ENCODE measurements around the gene GARIN5B.
"Not testable (repeated sequence)": the region's sequence is repeated elsewhere in the genome, so short reads cannot be mapped to it uniquely, and the experiment has no call there.

GARIN5B gene

GRCh38 chr19:55407800-55408532 lies 44.9 kb upstream of the GARIN5B start:
- peaks cover 12% of the 10 kb centered on the region for H3K79me1 ChIP-seq (ENCODE audit: low read length)
- no CpG with 5 or more reads among the region's 72 CpGs for WGBS (ENCODE audit: extremely low coverage, insufficient coverage, insufficient read length)
- H3K36me3 ChIP-seq (ENCODE audit: control insufficient read depth in 1 of 2, insufficient read depth in 2 of 2, low read length in 2 of 2), result peaks cover 26 to 31% of the 10 kb centered on the region in 2 experiments
- no peak overlapping the region for H3K23ac ChIP-seq (ENCODE audit: low read length)
- peak overlapping the region; percentile 37 for H3K9ac ChIP-seq (ENCODE audit: low read length)
- peak overlapping the region; percentile 98 for H4K91ac ChIP-seq (ENCODE audit: low read depth, low read length)
- H4K12ac ChIP-seq (ENCODE audit: low read depth, low read length), result peak overlapping the region; percentile 95
- peaks cover 12 to 19% of the 10 kb centered on the region in 2 experiments for H3K4me1 ChIP-seq (ENCODE audit: control insufficient read depth in 1 of 2, insufficient read depth in 2 of 2, low read length in 2 of 2)
- peak overlapping the region; percentile 33 for H2BK12ac ChIP-seq (ENCODE audit: low read length)
- peak overlapping the region; percentile 78 for H3K4ac ChIP-seq (ENCODE audit: low read depth, low read length)
- H3K4me3 ChIP-seq (ENCODE audit: low read depth, low read length), result peak overlapping the region; percentile 88
- peak overlapping the region; percentile 82 for H2AFZ ChIP-seq (ENCODE audit: insufficient read depth, low read length, poor library complexity)
- H3K27ac ChIP-seq (ENCODE audit: low read depth, low read length), result peak overlapping the region; percentile 94
- H3K79me2 ChIP-seq (ENCODE audit: control insufficient read depth, insufficient read depth, low read length, poor library complexity), result peaks cover 18% of the 10 kb centered on the region
- H3K14ac ChIP-seq (ENCODE audit: low read length), result peak overlapping the region; percentile 96
- peak overlapping the region; percentile 88 for H2BK5ac ChIP-seq (ENCODE audit: low read depth, low read length, poor library complexity)
- peak overlapping the region; percentile 97 for H4K8ac ChIP-seq (ENCODE audit: low read depth, low read length)
- peak overlapping the region; percentile 89 for H2BK120ac ChIP-seq (ENCODE audit: insufficient read depth, low read length, poor library complexity)
- H2AK5ac ChIP-seq (ENCODE audit: low read length), result peak overlapping the region; percentile 95
- peaks cover 4% of the 10 kb centered on the region for H3K9me3 ChIP-seq (ENCODE audit: insufficient read depth, low read depth, low read length)
- no peaks in the 10 kb centered on the region for H3K27me3 ChIP-seq (ENCODE audit: insufficient read depth, low read length)
- peak overlapping the region; percentile 91 for H3K18ac ChIP-seq (ENCODE audit: low read length)
- DNase-seq, result peak; percentile 98 to 99
- H3K4me2 ChIP-seq (ENCODE audit: low read length), result peak overlapping the region; percentile 73

GRCh38 chr19:55407550-55407799 lies 44.4 kb upstream of the GARIN5B start, which contains the start of gene UBE2S:
UBE2S (minus strand) TSS chr19:55407788; CDS start chr19:55407589, 199 bp downstream.
- Histone ChIP-seq H3K27ac (ENCODE audit: low read depth, low read length) (peak within 1 kb of the TSS; percentile 94), H2BK5ac (ENCODE audit: low read depth, low read length, poor library complexity) (peak within 1 kb of the TSS; percentile 88), H4K12ac (ENCODE audit: low read depth, low read length) (peak within 1 kb of the TSS; percentile 95), H2BK12ac (ENCODE audit: low read length) (peak within 1 kb of the TSS; percentile 33), H3K4me3 (ENCODE audit: low read depth, low read length) (peak within 1 kb of the TSS; percentile 88), H2BK120ac (ENCODE audit: insufficient read depth, low read length, poor library complexity) (peak within 1 kb of the TSS; percentile 89), H3K9ac (ENCODE audit: low read length) (peak within 1 kb of the TSS; percentile 97), H3K4ac (ENCODE audit: low read depth, low read length) (peak within 1 kb of the TSS; percentile 95), H3K14ac (ENCODE audit: low read length) (peak within 1 kb of the TSS; percentile 96), H3K4me2 (ENCODE audit: low read length) (peak within 1 kb of the TSS; percentile 73), H2AFZ (ENCODE audit: insufficient read depth, low read length, poor library complexity) (peak within 1 kb of the TSS; percentile 82), H4K8ac (ENCODE audit: low read depth, low read length) (peak within 1 kb of the TSS; percentile 97), H3K18ac (ENCODE audit: low read length) (peak within 1 kb of the TSS; percentile 91), H3K4me1 (ENCODE audit: control insufficient read depth in 1 of 2, insufficient read depth in 2 of 2, low read length in 2 of 2) (peaks cover 12 to 19% of the 10 kb centered on the region in 2 experiments), H2AK5ac (ENCODE audit: low read length) (peak within 1 kb of the TSS; percentile 95), H3K79me1 (ENCODE audit: low read length) (peaks cover 12% of the 10 kb centered on the region), H3K79me2 (ENCODE audit: control insufficient read depth, insufficient read depth, low read length, poor library complexity) (peaks cover 18% of the 10 kb centered on the region), H3K36me3 (ENCODE audit: control insufficient read depth in 1 of 2, insufficient read depth in 2 of 2, low read length in 2 of 2) (peaks cover 31 to 35% of the 10 kb centered on the region in 2 experiments), H4K91ac (ENCODE audit: low read depth, low read length) (peak within 1 kb of the TSS; percentile 98)
- H3K23ac ChIP-seq (ENCODE audit: low read length); DNase-seq; H3K27me3 ChIP-seq (ENCODE audit: insufficient read depth, low read length); H3K9me3 ChIP-seq (ENCODE audit: insufficient read depth, low read depth, low read length): not testable (repeated sequence)
- WGBS (ENCODE audit: extremely low coverage, insufficient coverage, insufficient read length), result no CpG with 5 or more reads among the region's 36 CpGs

GRCh38 chr19:55406826-55407549 lies 43.9 kb upstream of the GARIN5B start:
- Histone ChIP-seq H2AFZ (ENCODE audit: insufficient read depth, low read length, poor library complexity) (no peak overlapping the region), H3K18ac (ENCODE audit: low read length) (peak overlapping the region; percentile 80), H3K9me3 (ENCODE audit: insufficient read depth, low read depth, low read length) (peaks cover 6% of the 10 kb centered on the region), H2BK5ac (ENCODE audit: low read depth, low read length, poor library complexity) (peak overlapping the region; percentile 67), H3K4ac (ENCODE audit: low read depth, low read length) (peak overlapping the region; percentile 95), H4K12ac (ENCODE audit: low read depth, low read length) (peak overlapping the region; percentile 38), H3K36me3 (ENCODE audit: control insufficient read depth in 1 of 2, insufficient read depth in 2 of 2, low read length in 2 of 2) (peaks cover 36 to 40% of the 10 kb centered on the region in 2 experiments), H3K79me1 (ENCODE audit: low read length) (peaks cover 12% of the 10 kb centered on the region), H3K9ac (ENCODE audit: low read length) (peak overlapping the region; percentile 97), H3K23ac (ENCODE audit: low read length) (no peak overlapping the region), H2BK12ac (ENCODE audit: low read length) (no peak overlapping the region), H4K91ac (ENCODE audit: low read depth, low read length) (peak overlapping the region; percentile 98), H3K79me2 (ENCODE audit: control insufficient read depth, insufficient read depth, low read length, poor library complexity) (peaks cover 18% of the 10 kb centered on the region), H4K8ac (ENCODE audit: low read depth, low read length) (peak overlapping the region; percentile 75), H3K4me1 (ENCODE audit: control insufficient read depth in 1 of 2, insufficient read depth in 2 of 2, low read length in 2 of 2) (peaks cover 12 to 19% of the 10 kb centered on the region in 2 experiments), H3K27me3 (ENCODE audit: insufficient read depth, low read length) (no peaks in the 10 kb centered on the region), H2AK5ac (ENCODE audit: low read length) (peak overlapping the region; percentile 64), H3K27ac (ENCODE audit: low read depth, low read length) (peak overlapping the region; percentile 94), H3K4me2 (ENCODE audit: low read length) (peak overlapping the region; percentile 73), H3K4me3 (ENCODE audit: low read depth, low read length) (peak overlapping the region; percentile 88), H2BK120ac (ENCODE audit: insufficient read depth, low read length, poor library complexity) (peak overlapping the region; percentile 85), H3K14ac (ENCODE audit: low read length) (peak overlapping the region; percentile 90)
- WGBS (ENCODE audit: extremely low coverage, insufficient coverage, insufficient read length), result no CpG with 5 or more reads among the region's 35 CpGs
- DNase-seq, result peak; percentile 51 to 65

GRCh38 chr19:55406091-55406825 lies 43.2 kb upstream of the GARIN5B start:
- H3K4me2 ChIP-seq (ENCODE audit: low read length), result peak overlapping the region; percentile 73
- no peak overlapping the region for H3K9ac ChIP-seq (ENCODE audit: low read length)
- no peak overlapping the region for H3K27ac ChIP-seq (ENCODE audit: low read depth, low read length)
- no peak overlapping the region for H4K8ac ChIP-seq (ENCODE audit: low read depth, low read length)
- H3K4ac ChIP-seq (ENCODE audit: low read depth, low read length), result peak overlapping the region; percentile 76
- peaks cover 18% of the 10 kb centered on the region for H3K79me2 ChIP-seq (ENCODE audit: control insufficient read depth, insufficient read depth, low read length, poor library complexity)
- no peak overlapping the region for H4K91ac ChIP-seq (ENCODE audit: low read depth, low read length)
- peak overlapping the region; percentile 88 for H3K4me3 ChIP-seq (ENCODE audit: low read depth, low read length)
- H3K18ac ChIP-seq (ENCODE audit: low read length), result peak overlapping the region; percentile 28
- H2BK12ac ChIP-seq (ENCODE audit: low read length), result no peak overlapping the region
- H3K14ac ChIP-seq (ENCODE audit: low read length), result no peak overlapping the region
- no peak overlapping the region for H2AK5ac ChIP-seq (ENCODE audit: low read length)
- H2AFZ ChIP-seq (ENCODE audit: insufficient read depth, low read length, poor library complexity), result peak overlapping the region; percentile 11
- no peaks in the 10 kb centered on the region for H3K27me3 ChIP-seq (ENCODE audit: insufficient read depth, low read length)
- no peak overlapping the region for H2BK5ac ChIP-seq (ENCODE audit: low read depth, low read length, poor library complexity)
- H3K23ac ChIP-seq (ENCODE audit: low read length), result no peak overlapping the region
- no peak overlapping the region for H2BK120ac ChIP-seq (ENCODE audit: insufficient read depth, low read length, poor library complexity)
- H3K79me1 ChIP-seq (ENCODE audit: low read length), result peaks cover 12% of the 10 kb centered on the region
- DNase-seq, result no peak
- H3K36me3 ChIP-seq (ENCODE audit: control insufficient read depth in 1 of 2, insufficient read depth in 2 of 2, low read length in 2 of 2), result peaks cover 43 to 47% of the 10 kb centered on the region in 2 experiments
- H3K4me1 ChIP-seq (ENCODE audit: control insufficient read depth in 1 of 2, insufficient read depth in 2 of 2, low read length in 2 of 2), result peaks cover 12 to 19% of the 10 kb centered on the region in 2 experiments
- H4K12ac ChIP-seq (ENCODE audit: low read depth, low read length), result no peak overlapping the region
- H3K9me3 ChIP-seq (ENCODE audit: insufficient read depth, low read depth, low read length), result peaks cover 6% of the 10 kb centered on the region
- no CpG with 5 or more reads among the region's 14 CpGs for WGBS (ENCODE audit: extremely low coverage, insufficient coverage, insufficient read length)
